Measurements from ENCODE around the gene ABHD14A. TPM values are rescaled to one million over a fixed set of nuclear protein-coding genes. Genes with fewer than 3 reads are reported as not detected.

The ABHD14A gene
- total and polyA plus RNA-seq, 7 donors: 11.2 to 40.6 (median 22.9) TPM

DNA sequence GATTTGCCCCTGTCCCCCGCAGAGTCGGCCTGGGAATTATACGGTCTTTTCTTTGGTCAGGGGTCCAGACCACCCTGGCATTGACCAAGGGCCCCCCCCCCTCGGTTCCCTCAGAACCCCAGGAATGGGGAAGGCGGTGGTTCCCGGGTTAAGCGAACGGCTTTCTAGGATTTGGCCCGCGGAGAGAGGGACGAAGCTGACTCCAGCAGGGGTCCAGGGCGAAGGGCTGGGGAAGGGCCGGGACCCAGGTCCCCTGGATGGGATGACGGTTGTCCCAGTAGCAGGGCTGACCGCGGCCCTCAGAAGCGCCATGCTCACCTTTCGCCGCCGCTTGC is 33.4 kb upstream of the ABHD14A start:
- 0 to 1% (median 0%) methylated on average over 13 to 20 of the region's 20 CpGs for WGBS, 3 donors
- H3K9me3 ChIP-seq: no peaks in the 10 kb centered on the region
- no peaks in the 10 kb centered on the region for H3K27me3 ChIP-seq (ENCODE audit: insufficient read depth in 3 of 3, low read length in 2 of 3)
- peaks cover 7 to 63% of the 10 kb centered on the region in 2 donors for H3K36me3 ChIP-seq (ENCODE audit: insufficient read depth in 1 of 2, low read depth in 1 of 2)
- H3K27ac ChIP-seq: peak overlapping the region; percentile 97
- DNase-seq (no peak), ATAC-seq (no peak)
- H3K4me1 ChIP-seq: peaks cover 26% of the 10 kb centered on the region
- peak overlapping the region; percentile 97 for H3K4me3 ChIP-seq
- no peak for TF ChIP-seq CTCF (IDR thresholded peaks at IDR 0.05)
- intact Hi-C loops (cut with DNase I): loop anchor here in 1 of 2 donors (5.0 kb wide), 1 partner anchor 111 kb away; no protein-coding TSS in a partner anchor

GRCh38 chr3:51941798-51942602 is 32.9 kb upstream of the ABHD14A start, which contains the start of the genes PARP3 and RRP9:
Gene PARP3, plus strand, starts transcription at chr3:51942363. Its CDS starts 993 bp downstream, at chr3:51943356.
Gene RRP9, minus strand, starts transcription at chr3:51941904. Its CDS starts 37 bp downstream, at chr3:51941867.
- Histone ChIP-seq H3K27ac (peak within 1 kb of the TSS; percentile 97), H3K4me3 (peak within 1 kb of the TSS; percentile 97), H3K4me1 (peaks cover 26% of the 10 kb centered on the region), H3K36me3 (ENCODE audit: insufficient read depth in 1 of 2, low read depth in 1 of 2) (peaks cover 5 to 58% of the 10 kb centered on the region in 2 donors), H3K9me3 (no peaks in the 10 kb centered on the region), H3K27me3 (ENCODE audit: insufficient read depth in 3 of 3, low read length in 2 of 3) (no peaks in the 10 kb centered on the region)
- WGBS, 3 donors: 0 to 1% (median 1%) methylated on average over 61 to 67 of the region's 67 CpGs
- intact Hi-C loops (cut with DNase I): loop anchor here (1.0 to 5.0 kb wide), 4 partner anchors 32 to 110 kb away; partner anchors contain the start of genes ABHD14B (in 2 of the 2), ABHD14A (in 1 of the 2) and RPL29 (in 1 of the 2)
- DNase-seq: peak; percentile 100
- peak; percentile 100 for TF ChIP-seq CTCF (IDR thresholded peaks at IDR 0.05)
- ATAC-seq: peak; percentile 91 to 93 (median 92)

- no peak for TF ChIP-seq CTCF (IDR thresholded peaks at IDR 0.05)
- H3K27ac ChIP-seq: peak overlapping the region; percentile 97
- H3K4me1 ChIP-seq: peaks cover 26% of the 10 kb centered on the region
- ATAC-seq: peak; percentile 51 to 68 (median 54)
- no peaks in the 10 kb centered on the region for H3K27me3 ChIP-seq (ENCODE audit: insufficient read depth in 3 of 3, low read length in 2 of 3)
- peak overlapping the region; percentile 97 for H3K4me3 ChIP-seq
- intact Hi-C loops (cut with DNase I): loop anchor here (1.0 to 5.0 kb wide), 4 partner anchors 31 to 109 kb away; partner anchors contain the start of genes ABHD14B (in 2 of the 2), ABHD14A (in 1 of the 2) and RPL29 (in 1 of the 2)
- peak; percentile 71 to 84 for DNase-seq
- H3K36me3 ChIP-seq (ENCODE audit: insufficient read depth in 1 of 2, low read depth in 1 of 2): peaks cover 0 to 56% of the 10 kb centered on the region in 2 donors
- no peaks in the 10 kb centered on the region for H3K9me3 ChIP-seq
- 26 to 29% (median 27%) methylated on average over 14 to 17 of the region's 17 CpGs for WGBS, 3 donors
Measured at GRCh38 chr3:51942603-51943450, 32.0 kb upstream of the ABHD14A start.

- Histone ChIP-seq H3K4me1 (peaks cover 26% of the 10 kb centered on the region), H3K9me3 (no peaks in the 10 kb centered on the region), H3K27ac (peak overlapping the region; percentile 97), H3K4me3 (peak overlapping the region; percentile 97), H3K36me3 (ENCODE audit: insufficient read depth in 1 of 2, low read depth in 1 of 2) (peaks cover 0 to 56% of the 10 kb centered on the region in 2 donors), H3K27me3 (ENCODE audit: insufficient read depth in 3 of 3, low read length in 2 of 3) (no peaks in the 10 kb centered on the region)
- no peak for TF ChIP-seq CTCF (IDR thresholded peaks at IDR 0.05)
- ATAC-seq (no peak), DNase-seq (no peak)
- intact Hi-C loops (cut with DNase I): loop anchor here (2.0 to 5.0 kb wide), 2 partner anchors 31 to 109 kb away; partner anchors contain the start of genes ABHD14A (in 1 of the 2) and ABHD14B (in 1 of the 2)
- 92 to 94% (median 93%) methylated on average over 21 of the region's 21 CpGs for WGBS, 3 donors
Measured at GRCh38 chr3:51943451-51944391, 31.1 kb upstream of the ABHD14A start.

Data from psoas muscle (tissue), 8 donors.